Kidney capillary endothelial cell (primary cell): ENCODE data around the gene THEM5.

Source experiments
- DNase-seq: peaks from one replicate; pipeline ENCODE4 v3.0.0-alpha.2; 2018; ENCODE audit warnings: low spot score

The THEM5 gene

GRCh38 chr1:151839457-151840403, 13.8 kb downstream of the THEM5 start, which contains the start of gene C2CD4D:
Gene C2CD4D (minus strand): TSS chr1:151839820. CDS start chr1:151838989, 831 bp downstream.
- DNase-seq, result no peak

GRCh38 chr1:151839082-151839412, 14.5 kb downstream of the THEM5 start:
- no peak for DNase-seq

- no peak for DNase-seq
Observed at GRCh38 chr1:151838222-151839081, 15.1 kb downstream of the THEM5 start.

GRCh38 chr1:151837884-151838221, 15.7 kb downstream of the THEM5 start:
- DNase-seq, result no peak

GRCh38 chr1:151837197-151837596, 16.3 kb downstream of the THEM5 start:
- no peak for DNase-seq

GRCh38 chr1:151835596-151835995, 17.9 kb downstream of the THEM5 start:
- no peak for DNase-seq

- no peak for DNase-seq
Observed at GRCh38 chr1:151834239-151834638, 19.3 kb downstream of the THEM5 start.

GRCh38 chr1:151833172-151833900, 20.2 kb downstream of the THEM5 start:
- no peak for DNase-seq

- no peak for DNase-seq
Observed at GRCh38 chr1:151832318-151832980, 21.1 kb downstream of the THEM5 start.

- no peak for DNase-seq
Observed at GRCh38 chr1:151831605-151832004, 21.9 kb downstream of the THEM5 start, which contains the start of gene RORC. Gene RORC (minus strand): TSS chr1:151831802. CDS start chr1:151831764, 38 bp downstream.

GRCh38 chr1:151831256-151831591, 22.3 kb downstream of the THEM5 start:
- DNase-seq, result no peak

GRCh38 chr1:151830055-151830454, 23.5 kb downstream of the THEM5 start:
- no peak for DNase-seq

- no peak for DNase-seq
Observed at GRCh38 chr1:151829352-151830046, 24.0 kb downstream of the THEM5 start.

- DNase-seq, result peak; percentile 15
Observed at GRCh38 chr1:151828921-151829320, 24.6 kb downstream of the THEM5 start.

GRCh38 chr1:151827853-151828252, 25.7 kb downstream of the THEM5 start:
- DNase-seq, result no peak

- no peak for DNase-seq
Observed at GRCh38 chr1:151825751-151826660, 27.5 kb downstream of the THEM5 start.

GRCh38 chr1:151825204-151825603, 28.3 kb downstream of the THEM5 start:
- no peak for DNase-seq

- DNase-seq, result no peak
Observed at GRCh38 chr1:151823175-151823574, 30.3 kb downstream of the THEM5 start.

GRCh38 chr1:151822404-151822803, 31.1 kb downstream of the THEM5 start:
- no peak for DNase-seq

- DNase-seq, result no peak
Observed at GRCh38 chr1:151820940-151821339, 32.6 kb downstream of the THEM5 start.
